CD4-positive, alpha-beta T cell treated with Interferon alpha-2 for 1 hour (primary cell): Measurements from ENCODE around the gene FRRS1L.
"Not testable (repeated sequence)": the region's sequence is repeated elsewhere in the genome, so short reads cannot be mapped to it uniquely, and the experiment has no call there.

ENCODE experiments used
- DNase-seq, 2 donors: peaks; one replicate each; pipeline ENCODE4 v3.0.0-alpha.2; 2020 to 2022

Gene FRRS1L

DNA sequence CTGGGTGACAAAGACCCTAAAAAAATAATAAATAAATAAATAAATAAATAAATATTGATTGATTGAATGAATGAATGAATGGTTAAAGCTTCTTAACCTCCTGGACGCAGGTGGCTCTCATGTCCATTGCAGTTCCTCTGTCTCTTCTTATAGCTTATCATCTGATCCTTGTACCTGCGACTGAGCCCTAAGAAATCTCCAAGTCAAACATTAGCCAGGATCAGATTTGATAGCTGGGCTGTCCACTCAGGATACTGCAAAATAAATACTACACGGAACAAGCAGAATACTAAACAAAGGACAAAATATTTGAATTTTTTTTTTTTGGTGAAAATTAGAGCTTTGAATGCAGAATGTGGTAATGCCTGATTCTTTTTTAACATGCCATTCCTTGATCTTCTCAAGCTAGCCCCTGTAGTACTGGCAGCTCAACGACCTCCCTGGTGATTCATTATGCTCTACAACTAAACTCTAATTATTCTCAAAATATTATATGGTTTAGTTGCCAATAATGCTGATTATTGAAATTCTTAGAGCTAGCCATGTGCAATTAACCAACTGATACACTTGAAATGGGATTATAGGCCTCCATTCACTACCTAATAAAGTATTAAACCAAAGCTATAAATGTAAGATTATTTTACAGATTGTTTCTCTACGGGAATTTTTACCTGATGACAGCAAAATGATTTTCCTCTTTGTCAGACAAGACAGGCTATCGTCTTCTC is 37.4 kb downstream of the FRRS1L start:
- DNase-seq = no peak

DNA sequence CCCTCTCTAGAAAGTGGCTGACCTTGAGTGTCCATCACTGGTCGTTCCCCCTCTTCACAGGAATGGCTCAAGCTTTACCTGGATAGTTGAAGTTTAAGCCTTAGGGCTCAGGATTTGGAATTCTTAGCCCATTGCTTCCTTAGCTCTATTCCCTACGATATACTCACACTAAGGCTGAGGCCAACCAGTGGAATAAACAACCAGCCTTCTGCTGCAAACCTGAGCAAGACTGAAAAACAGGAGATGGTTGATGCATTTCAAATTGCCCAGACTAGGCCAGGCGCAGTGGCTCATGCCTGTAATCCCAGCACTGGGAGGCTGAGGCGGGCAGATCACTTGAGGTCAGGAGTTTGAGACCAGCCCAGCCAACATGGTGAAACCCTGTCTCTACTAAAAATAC is 40.4 kb downstream of the FRRS1L start:
- not testable (repeated sequence) for DNase-seq

DNA sequence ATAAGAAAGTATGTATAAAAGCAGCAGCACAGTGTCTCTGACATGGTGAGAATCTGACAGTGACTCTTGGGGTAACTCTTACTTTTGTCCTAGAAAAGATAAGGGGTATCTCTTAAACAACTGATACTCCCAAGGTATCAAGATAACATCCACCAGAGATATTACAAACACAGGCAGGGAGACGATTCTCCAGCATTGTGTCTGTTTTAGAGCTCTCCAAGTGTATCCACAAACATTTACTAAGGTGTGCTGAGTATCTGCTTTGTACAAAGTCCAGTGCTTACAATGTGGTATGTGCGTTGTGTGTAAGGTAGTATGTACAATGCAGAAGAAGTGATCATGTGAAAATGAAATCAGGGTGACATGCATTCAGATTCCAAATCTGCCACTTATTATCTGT is 42.9 kb downstream of the FRRS1L start:
- no peak for DNase-seq

DNA sequence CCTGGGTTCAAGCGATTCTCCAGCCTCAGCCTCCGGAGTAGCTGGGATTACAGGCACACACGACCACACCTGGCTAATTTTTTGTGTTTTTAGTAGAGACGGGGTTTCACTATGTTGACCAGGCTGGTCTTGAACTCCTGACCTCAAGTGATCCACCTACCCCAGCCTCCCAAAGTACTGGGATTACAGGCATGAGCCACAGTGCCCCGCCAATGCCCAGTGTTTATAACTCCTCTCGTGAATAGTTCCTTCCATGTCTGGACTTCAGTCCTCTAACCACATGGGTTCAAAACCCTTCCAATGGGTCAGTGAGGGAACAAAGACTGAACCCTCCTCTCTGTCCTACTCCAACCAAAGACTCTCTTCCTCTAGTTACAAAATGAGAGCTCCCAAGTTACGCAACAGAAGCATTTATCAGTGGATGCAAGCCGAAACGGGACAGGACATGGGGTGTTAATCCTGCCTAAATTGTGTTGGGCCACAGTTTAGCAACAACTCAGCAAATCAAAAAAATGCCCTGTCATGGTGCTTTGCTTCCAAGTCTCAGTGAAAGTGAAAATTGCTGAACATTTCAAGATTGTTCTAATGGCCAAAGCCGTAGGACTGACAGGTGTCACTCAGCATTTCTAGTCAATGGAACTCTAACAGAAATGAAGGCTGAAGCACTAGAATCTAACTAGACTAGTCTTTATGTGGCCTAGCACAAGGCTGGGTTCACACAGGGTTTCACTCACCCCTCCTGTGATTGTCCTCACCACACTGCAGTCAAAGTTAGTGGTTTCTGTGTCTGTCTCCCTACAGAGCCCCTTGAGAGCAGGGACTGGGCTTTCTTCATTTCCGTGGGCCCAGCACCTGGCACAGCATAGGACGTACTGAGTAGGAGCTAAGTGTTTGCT is 44.1 kb downstream of the FRRS1L start:
- no peak for DNase-seq

DNA sequence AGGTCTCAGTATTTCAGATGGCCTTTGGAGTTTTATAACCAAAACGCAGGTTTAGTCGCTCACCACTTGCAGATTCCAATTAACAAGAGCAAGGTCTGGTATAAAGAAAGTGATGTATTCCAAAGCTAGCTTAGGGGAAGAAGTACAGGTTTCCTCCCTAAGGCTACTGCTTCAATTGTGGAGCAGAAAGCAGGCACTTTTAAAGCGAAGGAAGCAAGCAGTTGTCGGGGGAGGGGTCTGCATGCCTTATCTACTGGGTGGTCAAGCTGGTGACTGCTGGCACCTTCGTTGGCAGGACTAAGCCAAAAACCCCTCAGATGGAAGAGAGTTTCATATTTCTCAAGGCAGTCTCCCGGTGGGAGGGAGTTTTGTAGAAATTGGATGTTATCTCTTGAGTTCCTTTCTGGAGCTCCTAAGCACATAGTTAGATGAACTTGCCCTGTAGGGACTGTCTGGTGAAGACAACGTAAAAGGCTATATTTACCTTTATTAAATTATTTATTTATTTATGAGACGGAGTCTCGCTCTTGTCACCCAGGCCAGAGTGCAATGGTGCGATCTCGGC is 45.7 kb downstream of the FRRS1L start:
- no peak for DNase-seq

DNA sequence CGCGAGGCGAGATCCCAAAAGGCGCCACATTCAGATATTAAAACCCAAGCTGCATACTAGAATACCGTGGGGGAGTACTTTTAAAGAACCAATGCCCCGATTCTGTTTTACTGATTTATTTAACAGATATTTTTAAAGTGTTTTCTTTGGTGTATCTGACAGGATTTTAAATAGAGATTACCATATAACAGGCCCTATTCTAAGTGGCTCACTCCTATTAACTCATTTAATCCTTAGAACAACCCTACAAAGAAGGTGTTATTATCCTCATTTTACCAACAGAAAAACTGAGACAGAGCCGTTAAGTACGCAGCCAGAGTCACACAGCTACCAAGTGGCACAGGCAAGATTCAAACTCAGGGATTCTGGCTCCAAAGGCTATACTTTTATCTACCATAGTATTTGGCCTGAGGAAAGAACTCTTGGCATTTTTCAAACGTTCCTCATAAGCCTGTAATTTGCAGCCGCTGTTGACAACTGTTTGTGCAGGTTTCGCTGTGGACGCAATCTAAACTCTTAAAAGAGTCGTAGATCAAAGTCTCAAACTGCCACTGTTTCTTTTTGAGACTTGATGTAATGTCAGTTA is 46.8 kb downstream of the FRRS1L start:
- no peak for DNase-seq

DNA sequence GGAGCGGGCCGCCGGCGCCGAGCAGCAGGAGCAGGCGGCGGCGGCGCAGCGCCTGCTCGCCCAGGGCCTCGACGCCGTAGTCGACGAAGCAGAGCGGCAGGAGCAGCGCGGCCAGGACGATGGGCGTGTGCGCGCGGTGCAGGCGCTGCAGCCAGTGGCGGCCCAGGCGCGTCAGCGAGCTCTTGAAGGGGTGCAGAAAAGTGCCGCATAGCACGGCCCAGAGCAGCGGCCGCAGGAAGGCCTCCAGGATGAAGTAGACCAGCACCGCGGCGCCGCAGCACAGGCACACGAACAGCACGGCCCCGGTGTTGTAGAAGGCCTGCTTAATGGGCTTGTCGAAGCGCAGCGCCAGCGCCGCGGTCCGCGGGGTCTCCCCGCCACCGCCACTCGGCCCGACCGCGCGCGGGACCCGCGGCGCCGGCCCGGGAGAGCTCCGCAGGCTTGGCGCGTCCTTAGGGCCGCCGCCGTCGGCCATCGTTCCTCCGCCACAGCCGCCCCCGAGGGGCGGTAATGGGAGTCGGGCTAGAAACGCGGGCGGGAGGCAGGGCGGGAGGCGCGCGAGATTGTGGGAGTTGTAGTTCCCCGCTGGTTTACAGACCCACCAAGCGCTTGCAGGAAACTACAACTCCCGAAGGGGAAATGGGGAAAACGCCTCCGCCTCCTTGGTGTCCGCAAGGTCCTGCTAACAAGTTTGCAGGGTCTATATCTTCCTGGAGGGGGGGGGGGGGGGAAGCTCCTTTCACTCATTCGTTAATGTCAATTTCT is 47.4 kb downstream of the FRRS1L start, which contains the start of gene TMEM245:
TMEM245 (minus strand) TSS at position 509 of the 765 bp plus-strand sequence; CDS start at position 475, 34 bp downstream.
- DNase-seq = peak; percentile 97 to 98

DNA sequence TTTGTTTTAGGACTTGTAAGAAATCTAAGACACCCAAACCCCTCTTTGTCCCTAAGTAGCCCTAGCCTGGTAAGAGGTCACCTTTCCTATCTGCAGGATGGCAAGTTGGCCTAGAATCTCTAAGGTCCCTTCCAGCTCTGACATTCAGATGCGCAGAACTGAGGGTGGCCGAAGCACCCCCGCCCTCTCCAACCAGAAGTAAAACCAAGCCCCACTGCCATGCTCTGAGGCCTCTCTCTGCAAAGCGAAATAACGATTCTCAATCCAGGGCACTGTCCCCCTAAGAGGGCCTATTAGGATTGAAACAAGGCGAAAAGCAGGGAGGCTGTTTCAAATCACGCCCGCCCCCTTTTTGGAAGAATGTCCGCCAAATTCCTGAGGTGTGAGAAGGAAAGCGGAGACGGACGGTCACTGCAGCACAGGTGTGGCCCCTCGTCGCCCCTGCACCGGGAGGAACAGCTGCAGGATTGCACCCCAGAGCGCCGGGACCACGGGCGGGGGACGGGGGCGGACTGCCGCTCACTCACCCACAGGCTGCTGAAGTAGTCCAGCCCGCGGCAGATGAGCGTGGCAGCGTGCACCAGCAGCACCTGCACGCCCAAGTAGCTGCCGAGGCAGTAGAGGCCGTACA is 48.1 kb downstream of the FRRS1L start:
- DNase-seq = peak in 1 of 2 donors; percentile 19

DNA sequence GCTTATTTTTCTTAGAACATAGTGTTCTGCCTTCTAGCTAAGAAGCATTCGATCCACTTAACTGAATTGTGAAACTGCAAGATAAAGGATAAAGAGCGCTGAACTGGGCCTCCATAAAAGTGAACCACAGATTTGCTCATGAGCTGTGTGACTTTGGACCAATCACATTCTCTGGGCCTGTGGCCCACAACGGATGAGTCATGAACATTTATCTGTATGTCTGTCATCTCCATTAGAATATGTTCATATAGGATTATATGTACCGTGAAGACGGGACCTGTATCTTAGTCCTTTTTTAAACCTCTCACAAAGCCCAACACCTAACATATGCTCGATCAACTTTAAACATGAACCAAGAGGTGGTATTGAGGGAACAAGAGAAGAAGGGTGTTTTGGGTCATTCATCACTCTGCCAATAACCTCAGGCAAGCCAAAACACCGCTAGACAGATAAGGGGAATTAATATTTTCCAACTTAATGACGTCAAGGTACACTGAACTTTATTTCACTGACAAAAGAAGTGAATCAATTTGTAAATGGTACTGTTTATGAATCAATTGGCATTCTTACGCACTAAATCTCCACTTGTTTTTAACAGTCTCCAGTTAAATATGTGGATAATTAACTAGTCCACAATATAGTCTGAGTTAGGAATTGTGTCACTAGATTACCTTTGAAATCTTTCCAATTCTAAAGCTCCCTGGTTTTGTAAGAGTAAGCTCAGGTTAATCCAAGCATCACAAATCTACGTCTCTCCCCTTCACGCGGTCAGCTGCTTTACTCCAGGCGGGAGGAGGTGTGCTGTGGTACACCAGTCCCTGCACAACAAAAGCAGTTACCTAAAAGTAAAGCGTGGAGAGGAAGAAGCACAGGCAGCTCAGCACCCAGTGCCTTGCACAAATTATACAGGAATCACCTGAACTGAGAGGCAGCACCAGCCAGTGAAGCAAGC is 48.9 kb downstream of the FRRS1L start:
- DNase-seq = peak; percentile 11 to 63

DNA sequence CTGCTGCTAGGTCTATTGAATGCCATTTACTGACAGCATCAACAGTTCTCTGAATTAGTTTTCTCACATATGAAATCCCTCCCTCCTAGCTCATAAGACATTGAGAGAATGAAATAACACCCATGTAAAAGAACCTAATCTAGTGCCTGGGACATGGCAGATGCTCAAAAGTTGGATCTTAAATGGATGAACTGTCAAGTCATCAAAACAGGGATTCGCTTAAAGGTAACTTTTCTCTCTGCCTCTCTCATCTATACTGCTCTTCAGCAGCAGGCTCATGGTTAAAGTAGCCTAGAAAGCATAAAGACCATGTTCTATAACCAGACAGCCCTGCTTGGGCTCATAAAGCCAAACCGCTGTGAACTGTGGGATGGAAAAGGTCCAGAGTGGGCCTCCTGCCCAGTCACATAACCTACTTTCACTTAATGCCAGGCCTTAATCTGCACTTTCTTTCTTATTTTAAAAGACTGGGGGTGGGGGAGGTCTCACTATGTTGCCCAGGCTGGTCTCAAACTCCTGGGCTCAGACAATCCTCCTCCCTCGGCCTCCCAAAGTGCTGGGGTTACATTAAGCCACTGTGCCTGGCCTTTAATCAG is 51.0 kb downstream of the FRRS1L start:
- no peak for DNase-seq

DNA sequence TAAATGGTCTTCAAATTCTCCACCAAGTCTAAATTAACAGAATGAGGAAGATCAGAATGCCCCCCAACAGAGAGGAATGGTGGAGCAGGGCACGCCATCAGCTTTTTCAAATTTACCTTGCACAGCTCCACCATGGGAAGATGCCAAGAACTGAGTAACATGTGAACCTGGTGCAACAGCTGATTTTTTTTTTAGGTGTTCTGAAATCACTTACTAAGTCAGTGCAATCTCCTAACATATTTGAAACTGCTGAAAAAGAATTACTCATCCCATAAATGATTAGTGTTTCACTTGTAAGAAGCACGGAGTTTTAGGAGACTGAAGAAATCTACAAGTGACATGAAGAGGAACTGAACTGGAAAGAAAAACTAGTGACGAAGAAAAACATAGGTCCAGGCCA is 52.4 kb downstream of the FRRS1L start:
- no peak for DNase-seq

DNA sequence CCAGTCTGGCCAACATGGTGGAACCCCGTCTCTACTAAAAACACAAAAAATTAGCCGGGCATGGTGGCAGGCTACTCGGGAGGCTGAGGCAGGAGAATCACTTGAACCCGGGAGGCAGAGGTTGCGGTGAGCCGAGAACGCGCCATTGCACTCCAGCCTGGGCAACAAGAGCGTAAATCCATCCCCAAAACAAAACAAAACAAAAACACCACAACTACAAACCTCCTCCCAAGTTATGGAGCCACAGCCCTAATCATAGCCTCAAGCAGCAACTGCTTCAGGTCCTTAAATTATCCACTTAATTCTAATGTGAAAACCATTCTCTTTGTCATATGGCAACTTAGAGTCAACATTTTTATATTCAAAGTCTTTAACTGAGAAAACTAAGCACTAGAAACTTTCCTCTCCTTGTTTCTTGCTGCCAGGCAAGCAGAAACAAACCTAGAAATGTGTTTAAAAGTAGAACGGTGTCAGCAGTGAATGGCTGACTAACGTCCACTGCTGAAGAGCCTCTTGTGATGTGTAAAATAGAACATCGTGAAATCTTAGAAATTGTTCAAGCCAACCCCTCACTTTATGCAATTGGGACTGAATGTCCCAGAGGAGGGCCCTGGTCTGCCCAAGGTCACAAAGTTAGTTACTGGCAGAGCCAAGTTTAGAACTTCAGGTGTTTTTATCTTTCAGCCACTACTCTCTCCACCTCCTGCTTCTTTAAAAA is 53.0 kb downstream of the FRRS1L start:
- no peak for DNase-seq

DNA sequence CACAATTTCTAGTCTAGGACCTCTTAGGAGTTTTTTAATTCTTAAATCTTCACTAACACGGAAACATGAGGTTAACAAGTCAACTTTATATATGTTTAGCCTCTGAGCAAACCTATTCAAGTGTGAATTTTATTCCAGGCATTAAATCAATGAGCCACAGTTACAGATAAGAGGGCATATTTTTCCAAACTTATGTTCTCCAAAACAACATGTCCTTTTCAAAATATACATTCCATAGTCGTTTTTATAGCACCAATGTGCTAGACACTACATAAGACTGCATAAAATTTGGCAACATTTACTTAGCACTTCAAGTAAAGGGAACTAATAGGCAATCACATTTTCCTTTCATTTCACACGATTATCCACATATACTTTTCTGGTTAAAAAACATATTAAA is 53.8 kb downstream of the FRRS1L start:
- DNase-seq = no peak

DNA sequence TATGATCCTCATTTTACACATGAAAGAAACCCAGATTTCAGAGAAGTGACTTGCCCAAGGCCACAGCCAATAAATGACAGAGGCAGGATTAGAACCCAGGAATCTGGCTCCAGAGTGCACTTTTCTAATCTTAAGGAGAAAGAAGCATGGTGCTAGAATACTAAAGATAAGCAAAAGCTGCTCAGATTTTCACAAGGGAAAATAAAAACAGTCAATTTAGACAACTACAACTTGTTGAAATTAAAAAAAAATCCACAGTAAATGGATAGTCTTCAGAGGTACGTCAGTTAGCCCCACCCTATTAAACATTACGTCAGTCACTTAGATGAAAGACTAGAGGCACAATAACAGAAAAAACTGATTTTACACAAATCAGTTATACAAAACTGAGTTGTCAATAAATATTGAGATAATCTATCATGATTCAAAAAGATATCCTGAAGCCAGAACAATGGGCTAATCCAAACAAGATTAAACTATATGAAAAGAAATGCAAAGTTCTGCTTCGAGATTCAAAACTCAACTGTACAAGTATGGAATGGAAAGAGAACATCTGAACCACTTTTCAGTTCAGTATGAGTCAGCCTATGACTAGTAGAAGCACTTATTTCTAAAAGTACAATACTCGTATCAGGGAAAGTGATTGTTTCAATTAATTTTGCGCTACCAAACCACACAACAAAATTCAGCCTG is 56.6 kb downstream of the FRRS1L start:
- DNase-seq = peak in 1 of 2 donors; percentile 63

DNA sequence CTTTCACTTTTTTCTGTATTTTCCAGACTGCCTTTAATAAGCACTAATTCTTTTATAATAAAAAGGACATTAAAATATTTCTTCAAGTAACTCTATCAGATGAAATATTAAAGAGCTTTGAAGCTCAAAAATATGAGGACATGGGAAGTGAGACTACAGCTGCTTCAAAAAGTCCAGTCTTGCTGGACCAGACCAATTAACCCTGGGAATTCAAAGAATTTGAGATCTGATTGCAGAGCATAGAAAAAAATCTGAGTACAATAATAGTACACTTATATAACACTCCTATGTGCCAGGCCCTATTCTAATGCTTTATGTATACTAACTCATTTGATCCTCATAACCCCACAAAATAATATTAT is 57.1 kb downstream of the FRRS1L start:
- no peak for DNase-seq

DNA sequence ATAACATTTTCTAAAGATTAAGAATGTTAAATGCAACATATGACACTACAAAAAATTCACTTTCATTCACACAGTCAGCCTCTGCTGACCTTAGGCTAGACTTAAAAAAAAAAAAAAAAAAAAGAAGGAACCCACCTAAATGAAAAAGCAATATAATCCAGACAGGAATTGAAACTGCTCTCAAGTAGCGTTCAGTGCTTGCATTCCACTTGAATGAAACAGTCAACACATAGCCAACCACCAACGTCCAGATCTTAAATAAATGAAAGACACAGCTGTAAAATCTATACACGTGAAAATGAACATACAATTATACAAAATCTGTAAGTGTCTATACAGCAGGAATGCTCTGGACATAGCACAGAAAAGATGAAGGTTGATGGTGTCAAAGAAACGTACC is 58.7 kb downstream of the FRRS1L start:
- DNase-seq = no peak

DNA sequence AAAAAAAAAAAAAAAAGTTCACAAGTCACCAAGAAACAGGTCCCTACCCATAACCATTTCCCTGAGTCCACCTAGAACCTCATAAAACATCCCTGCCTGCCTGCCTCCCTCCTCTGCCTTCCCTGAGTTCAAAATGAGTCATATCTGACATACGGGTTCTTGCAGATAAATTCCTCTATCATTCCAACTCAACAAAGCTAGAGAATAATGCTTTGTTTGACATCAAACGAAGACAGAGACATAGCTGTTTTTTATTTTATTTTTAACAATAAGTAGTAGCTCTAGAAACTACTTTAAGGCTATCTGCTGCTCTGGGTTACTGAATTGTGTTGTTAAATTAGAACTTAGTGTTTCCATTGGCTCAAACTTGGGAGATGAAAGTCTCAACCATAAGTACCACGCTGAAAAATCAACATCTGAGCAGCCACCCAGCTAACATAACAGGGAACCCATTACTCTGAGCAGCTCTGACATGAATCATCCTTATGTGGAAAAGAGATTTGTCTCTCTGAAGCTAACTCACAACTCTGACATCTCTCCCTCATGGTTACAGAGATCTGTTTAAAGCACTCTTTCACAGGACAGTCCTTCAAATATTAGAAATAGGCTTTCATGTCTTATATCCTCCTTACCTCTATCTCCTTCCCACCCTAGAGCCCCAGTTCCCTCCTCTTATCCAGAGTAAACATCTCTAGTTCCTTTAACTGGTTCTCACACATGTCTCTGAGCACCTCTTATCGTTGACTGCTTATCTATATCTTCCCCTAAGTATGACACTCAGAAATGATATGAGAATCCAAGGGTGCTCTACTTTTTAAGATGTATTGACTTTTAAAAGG is 59.4 kb downstream of the FRRS1L start:
- no peak for DNase-seq

DNA sequence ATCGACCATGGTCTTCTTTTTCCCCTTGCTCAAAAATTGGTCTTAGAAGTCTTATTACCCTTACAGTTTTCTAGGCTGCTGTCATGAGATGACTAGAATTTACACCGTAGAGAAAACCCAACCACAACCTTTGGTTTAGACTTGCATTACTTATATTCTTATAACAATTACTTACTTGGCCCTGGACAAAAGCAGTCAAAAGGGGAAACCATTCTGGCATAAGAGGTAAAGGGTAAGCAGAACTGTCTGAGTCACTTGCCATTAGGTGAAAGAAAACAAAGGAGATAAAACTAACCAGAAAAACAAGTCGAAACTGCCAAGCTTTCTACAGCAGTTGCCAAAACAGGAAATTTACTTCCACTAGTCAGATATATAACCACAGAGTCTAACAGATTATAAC is 65.2 kb downstream of the FRRS1L start:
- DNase-seq = peak in 1 of 2 donors; percentile 63
